Posterior vena cava (tissue), 2 donors: ENCODE measurements around the gene VWA8. TPM values are rescaled to one million over a fixed set of nuclear protein-coding genes. Genes with fewer than 3 reads are reported as not detected.
"Not testable (repeated sequence)": the region's sequence is repeated elsewhere in the genome, so short reads cannot be mapped to it uniquely, and the experiment has no call there.

Experiments used
- DNase-seq: peaks from one replicate; pipeline ENCODE4 v3.0.0-alpha.2; 2020; ENCODE audit warnings: low spot score
- intact Hi-C, 2 donors: fragments of 100-400 bp; cut with DNase I; formaldehyde crosslinking; loops; one replicate each; pipeline versions ENCODE4 v1.14.1 to v1.14.2; 2022 to 2023
- total RNA-seq, 2 donors: library from RNA; stranded (reverse); fragmentation: NEBNext Ultra II Directional; extraction: Animal tissue kit (Norgen Biotek cat#: 25700); gene quantifications; one replicate each; pipeline ENCODE4 v1.2.1, GENCODE V29; 2021
- donor health status: DM: yes; HTN: yes; CAD: no.
- donor health status: DM: yes; HTN: yes; CAD: no.

Gene VWA8
- total RNA-seq, 2 donors from 2014 or later, result 16.6 to 17.5 TPM

DNA sequence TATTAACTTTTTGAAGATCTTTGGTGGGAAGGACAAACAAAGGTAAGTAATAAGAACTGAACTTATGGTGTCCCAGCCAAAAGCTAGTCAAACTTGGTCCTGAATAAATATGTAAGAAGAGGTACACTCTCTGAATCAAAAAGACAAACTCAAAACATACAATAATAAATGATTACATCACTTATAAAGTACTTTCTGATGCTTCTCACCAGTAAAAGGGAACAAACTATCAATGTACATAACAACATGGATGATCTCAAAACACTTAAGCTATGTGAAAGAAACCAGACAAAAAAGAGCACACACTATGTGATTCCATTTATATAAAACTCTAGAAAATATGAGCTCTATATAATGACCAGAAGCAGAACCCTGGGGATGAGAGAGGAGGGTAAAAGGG lies 138.3 kb downstream of the VWA8 start:
- no peak for DNase-seq
- intact Hi-C loops, result loop anchor here in 1 of 2 donors (10.0 kb wide), 1 partner anchor 148 kb away; no protein-coding TSS in a partner anchor

DNA sequence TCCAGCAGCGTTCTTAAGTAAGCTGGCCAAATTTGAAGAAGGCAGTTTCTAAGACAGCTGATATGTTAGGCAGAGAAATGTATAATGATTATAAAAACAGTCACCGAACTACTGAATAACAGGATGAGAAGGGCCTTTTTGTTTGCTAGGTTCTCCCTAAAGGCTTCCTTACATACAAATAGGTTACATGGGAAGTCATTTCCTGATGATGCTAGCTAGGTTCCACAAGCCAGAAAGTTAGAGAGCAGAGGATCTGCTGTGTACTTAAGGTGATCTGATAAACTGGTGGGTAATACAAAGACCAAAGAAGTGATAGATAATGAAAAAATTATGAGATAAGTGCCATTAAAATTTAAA lies 139.7 kb downstream of the VWA8 start:
- DNase-seq, result no peak
- intact Hi-C loops, result loop anchor here in 1 of 2 donors (10.0 kb wide), 1 partner anchor 146 kb away; no protein-coding TSS in a partner anchor

DNA sequence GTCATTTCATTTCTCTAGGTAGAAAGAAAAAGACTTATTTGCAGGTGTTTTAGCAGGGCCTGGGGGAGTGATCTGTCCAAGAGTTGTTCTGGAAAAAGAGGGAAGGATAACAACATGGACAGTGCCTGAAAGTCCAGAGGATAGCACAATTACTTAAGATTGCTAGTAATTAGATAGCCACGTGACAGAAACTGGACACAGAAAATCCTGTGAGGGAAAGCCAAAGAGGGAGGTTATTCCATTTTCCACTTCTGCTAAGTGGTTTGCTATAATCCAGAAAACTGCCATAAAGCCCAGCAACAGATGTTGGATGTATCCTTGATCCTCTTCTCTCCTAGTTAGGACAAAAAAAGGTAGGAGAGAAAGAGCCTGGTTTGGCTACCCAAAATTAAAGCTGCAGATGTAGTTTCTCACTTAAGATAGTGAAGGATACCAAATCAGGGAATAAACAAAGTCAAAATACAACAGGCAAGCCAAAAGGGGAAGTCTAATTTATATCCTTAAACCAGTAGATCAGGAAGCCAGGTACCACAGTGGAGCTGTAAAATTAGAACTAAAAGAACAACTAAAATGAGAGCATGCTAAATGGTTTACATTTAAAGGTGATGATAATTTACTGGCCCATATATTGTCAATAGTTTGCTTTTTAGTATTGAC lies 140.2 kb downstream of the VWA8 start:
- no peak for DNase-seq
- intact Hi-C loops, result loop anchor here in 1 of 2 donors (10.0 kb wide), 1 partner anchor 146 kb away; no protein-coding TSS in a partner anchor

DNA sequence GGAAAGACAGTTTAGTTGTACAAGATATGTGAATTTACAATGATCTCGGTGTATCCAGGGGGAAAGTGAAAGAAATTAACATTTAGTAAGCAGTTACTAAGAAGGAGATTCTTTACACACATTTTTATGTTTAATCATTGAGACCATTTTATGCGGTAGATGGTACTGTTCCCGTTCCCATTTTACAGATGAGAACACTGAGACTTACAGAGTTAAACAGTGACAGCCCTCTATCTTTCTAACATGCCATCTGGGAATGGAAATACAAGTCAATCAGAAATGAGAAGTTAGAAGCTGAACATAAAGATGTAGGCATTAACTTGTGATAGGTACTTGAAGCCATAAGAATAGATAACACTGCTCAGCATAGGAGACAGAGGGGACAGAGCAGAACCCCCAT lies 144.9 kb downstream of the VWA8 start:
- DNase-seq, result no peak
- intact Hi-C loops, result no loop called here

DNA sequence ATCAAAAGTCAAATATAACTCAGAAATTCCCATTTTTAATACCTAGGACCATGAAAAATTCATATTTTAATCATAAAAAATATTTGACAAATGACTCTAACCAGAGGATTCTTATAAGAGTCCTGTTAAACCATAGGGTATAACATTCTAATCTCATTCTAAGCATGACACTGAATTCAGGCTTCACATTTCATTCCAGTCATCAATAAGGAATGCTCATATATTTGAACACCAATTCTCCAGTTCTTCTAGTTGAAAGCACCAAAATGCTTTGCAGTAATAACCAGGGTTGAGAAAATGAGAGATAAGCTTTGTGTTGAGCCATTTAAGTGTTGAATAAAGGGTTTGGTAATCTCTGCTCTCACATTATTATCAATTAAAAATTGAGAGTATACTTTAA lies 147.5 kb downstream of the VWA8 start:
- DNase-seq, result no peak
- intact Hi-C loops, result no loop called here

DNA sequence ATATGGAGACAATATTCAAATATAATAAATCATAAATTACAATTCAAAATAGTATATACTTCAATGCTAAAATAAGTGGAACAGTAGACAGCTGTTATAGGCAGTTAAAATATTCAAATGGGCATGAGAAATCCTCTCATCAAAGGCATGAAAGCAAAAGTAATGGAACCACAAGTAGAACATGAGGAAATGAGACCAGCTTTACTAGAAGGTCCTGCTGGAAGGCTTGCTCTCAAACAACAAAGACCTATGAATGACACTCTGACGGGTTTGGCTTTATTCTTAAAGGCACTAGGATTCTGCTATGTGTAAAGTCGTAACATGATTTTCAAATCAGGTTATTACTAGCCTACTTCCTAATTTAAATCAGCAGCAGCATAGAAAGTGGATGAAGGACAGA lies 148.1 kb downstream of the VWA8 start:
- intact Hi-C loops, result no loop called here
- no peak for DNase-seq

DNA sequence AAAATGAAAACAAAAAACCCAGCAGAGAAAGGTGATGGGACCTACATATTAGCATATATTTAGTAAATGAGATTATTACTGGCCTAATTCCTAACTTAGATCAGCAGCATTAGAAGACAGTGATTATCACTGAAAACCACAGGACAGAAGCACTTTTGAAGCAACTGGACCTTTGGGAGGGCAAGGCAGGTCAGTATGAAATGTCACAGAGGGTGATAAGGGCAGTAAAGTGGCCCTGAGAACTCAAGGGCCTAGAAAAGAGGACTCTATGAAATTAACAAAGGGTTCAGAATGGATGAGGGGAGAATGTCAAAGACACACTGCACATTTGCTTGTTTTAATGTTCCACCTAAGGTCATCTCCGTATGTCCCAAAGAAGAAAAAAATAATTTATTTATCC lies 148.7 kb downstream of the VWA8 start:
- no peak for DNase-seq
- intact Hi-C loops, result no loop called here

DNA sequence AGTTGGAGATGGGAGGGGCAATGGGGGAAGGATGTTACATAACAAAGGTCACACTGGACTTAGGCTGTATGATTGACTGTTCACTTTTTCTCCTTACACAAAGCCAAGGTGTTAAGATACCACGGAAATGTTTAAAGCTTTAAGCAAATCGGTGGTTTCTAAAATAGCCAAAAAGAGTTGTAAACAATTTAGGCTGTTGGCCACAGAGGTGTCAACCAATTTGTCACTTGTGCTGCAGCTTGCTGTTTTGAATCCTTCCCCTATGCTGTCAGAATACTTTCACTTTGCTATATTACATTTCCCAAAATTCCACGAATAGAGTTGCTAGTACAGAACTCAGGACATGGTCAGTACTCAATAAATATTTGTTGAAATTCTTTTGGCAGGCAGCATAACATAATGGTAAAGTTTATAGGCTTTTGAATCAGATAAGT lies 149.3 kb downstream of the VWA8 start:
- intact Hi-C loops, result no loop called here
- DNase-seq, result no peak

DNA sequence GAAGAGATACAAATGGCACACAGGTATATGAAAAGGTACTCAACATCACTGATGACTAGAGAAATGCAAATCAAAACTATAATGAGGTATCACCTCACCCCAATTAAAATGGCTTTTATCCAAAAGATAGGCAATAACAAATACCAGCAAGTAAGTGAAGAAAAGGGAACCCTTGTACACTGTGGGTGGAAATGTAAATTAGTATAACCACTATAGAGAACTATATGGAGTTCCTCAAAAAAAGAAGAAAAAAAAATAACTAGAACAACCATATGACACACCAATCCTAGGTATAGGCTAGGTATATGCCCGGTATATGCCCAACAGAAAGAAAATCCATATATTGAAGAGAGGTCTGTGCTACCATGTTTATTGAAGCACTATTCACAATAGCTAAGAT lies 150.9 kb downstream of the VWA8 start:
- intact Hi-C loops, result no loop called here
- no peak for DNase-seq

DNA sequence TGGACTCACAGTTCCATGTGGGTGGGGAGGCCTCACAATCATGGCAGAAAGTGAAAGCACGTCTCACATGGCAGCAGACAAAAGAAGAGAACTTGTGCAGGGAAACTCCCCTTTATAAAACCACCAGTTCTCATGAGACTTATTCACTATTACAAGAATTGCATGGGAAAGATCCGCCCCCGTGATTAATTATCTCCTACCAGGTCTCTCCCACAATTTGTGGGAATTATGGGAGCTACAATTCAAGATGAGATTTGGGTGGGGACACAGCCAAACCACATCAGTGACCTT lies 157.5 kb downstream of the VWA8 start:
- intact Hi-C loops, result not testable (repeated sequence)

DNA sequence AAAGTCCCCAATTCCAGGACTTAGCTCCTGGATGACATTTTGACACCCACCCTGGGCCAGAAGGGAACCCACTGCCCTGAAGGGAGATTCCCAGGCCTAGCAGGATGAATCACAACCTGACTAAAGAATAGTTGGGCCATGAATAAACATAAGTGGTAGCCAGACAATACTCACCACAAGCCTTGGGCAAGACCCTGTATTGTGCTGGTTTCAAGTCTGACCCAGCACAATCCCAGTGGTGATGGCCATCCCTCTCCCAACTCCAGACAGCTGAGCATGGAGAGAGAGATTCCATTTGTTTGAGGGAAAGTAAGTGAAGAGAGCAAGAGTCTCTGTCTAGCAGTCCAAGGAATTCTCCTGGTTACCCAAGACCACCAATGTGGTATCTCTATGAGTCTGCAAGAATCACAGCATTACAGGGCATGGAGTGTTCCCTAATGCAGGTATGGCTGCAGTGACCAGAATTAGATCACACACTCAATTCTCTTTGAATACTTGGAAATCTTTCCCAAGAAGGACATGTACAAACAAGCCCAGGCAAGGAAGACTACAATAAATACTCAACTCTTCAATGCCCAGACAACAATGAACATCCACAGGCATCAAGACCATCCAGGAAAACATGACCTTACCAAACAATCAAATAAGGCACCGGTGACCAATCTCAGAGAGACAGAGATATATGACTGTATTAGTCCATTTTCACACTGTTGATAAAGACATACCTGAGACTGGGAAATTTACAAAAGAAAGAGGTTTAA lies 158.0 kb downstream of the VWA8 start:
- intact Hi-C loops, result no loop called here
- no peak for DNase-seq

More for the DNA sequence above, 157.5 kb downstream of the VWA8 start:
- DNase-seq, result not testable (repeated sequence)

DNA sequence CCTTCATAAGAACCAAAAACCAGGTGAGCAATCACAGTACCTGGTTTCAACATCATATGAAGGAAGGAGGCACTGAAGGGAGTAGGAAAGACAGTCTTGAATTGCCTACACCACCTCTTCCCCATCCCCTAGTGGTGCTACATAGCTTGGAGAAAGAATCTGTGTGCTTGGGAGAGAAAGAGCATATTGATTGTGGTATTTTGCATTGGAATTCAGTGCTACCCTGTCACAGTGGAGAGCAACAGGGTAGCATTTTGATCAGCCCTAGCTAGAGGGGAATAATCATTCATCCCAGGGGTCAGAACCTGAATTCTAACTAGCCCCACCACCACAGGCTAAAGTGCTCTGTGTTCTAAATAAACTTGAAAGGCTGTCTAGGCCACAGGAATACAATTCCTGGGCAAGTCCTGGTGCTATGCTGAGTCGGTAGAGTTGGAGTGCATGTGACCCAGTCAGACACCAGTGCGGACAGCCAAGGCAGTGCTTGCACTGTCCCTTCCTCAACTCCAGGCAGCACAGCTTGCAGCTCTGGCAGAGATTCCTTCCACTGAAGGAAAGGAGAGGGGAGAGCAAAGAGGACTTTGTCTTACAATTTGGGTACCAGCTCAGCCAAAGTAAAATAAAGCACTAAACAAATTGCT lies 158.7 kb downstream of the VWA8 start:
- no peak for DNase-seq
- intact Hi-C loops, result no loop called here

DNA sequence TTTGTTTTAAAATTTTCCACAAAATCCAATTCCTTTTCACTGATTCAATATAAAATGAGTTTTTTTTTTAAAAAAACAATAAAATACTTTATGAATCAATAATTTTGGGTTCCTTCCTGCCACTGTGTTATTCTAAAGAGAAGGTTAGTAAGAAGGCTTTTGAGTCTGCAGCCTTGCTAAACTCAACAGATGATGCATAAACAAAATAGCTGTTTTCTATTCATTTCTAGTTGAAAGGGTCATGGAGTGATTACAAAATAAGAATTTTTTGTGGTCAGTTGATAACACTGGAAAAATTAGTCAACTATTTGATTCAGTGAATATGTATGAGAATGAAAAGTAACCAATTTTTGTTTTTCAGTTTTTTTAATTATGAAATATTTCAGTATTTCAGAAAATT lies 169.9 kb downstream of the VWA8 start:
- DNase-seq, result no peak
- intact Hi-C loops, result no loop called here

DNA sequence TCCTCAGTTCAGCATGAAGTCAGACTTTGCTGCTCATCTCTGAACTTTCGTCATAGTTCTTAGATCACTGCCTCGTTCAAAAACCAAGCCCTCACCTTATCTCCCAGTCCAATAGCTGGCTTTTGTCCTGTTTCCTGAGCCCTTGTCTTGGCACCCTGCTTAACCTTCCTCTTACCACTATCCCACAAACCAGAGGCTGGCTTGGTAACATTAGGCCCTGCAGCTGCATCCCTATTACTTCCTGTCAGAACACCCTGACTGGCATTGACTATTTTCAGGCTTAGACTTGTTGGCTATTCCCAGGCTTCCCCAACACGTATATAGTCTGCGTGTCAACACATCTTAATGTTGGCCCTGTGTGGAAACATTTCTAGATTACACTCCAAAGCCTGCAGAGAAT lies 172.4 kb downstream of the VWA8 start:
- DNase-seq, result no peak
- intact Hi-C loops, result no loop called here

DNA sequence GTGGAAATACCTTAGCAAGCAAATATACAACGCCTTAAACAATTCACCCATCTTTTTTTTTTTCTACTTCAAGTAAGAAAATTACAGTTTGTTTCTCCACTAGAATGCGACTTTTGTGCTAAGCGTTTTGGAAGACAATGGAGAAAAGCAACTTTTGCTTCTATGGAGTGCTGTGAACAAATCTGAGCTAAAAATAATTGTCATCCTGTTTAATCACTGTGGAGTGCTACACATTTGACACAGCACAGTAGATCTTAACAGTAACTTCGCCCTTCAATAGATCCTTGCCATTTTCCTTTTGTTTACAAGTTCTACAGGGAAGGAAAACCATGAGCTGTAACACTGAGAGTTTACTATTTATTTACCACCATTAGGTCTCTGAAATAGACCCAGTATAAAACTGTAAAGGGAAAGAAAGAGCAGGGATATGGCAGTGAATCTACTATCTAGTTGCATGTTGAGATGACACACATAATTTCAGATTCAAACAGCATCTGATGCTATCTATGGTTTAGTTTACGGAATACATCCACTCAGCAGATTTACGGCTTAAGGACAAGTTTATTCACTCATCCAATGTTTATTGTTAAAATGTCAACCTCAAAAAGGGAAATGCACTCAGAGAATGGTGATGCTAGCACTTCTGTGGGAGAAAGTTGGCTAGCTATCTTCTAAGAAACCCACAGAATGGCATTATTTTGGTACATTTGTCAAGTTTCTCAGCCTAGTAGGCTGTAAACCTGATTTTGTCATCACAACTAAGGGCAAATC lies 175.3 kb downstream of the VWA8 start:
- DNase-seq, result no peak
- intact Hi-C loops, result no loop called here

DNA sequence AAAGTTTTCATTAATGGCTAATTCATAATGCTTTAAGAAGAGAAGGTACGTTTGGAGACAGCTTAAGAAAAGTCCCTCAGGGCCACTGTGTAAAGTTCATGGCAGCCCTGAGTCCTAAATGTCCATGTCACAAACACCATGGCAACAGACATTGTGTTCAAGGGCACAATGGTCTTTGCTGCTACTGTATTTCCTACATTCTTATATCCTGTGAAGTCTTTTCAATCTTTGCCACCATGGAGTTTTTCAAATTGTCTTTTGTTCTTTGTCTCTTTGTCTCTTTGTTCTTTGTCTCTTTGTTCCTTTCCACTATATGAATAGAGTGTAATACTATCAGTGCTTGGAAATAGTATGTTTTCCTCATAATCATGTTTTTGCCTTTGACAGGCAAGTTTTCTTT lies 178.8 kb downstream of the VWA8 start:
- intact Hi-C loops, result no loop called here
- no peak for DNase-seq

DNA sequence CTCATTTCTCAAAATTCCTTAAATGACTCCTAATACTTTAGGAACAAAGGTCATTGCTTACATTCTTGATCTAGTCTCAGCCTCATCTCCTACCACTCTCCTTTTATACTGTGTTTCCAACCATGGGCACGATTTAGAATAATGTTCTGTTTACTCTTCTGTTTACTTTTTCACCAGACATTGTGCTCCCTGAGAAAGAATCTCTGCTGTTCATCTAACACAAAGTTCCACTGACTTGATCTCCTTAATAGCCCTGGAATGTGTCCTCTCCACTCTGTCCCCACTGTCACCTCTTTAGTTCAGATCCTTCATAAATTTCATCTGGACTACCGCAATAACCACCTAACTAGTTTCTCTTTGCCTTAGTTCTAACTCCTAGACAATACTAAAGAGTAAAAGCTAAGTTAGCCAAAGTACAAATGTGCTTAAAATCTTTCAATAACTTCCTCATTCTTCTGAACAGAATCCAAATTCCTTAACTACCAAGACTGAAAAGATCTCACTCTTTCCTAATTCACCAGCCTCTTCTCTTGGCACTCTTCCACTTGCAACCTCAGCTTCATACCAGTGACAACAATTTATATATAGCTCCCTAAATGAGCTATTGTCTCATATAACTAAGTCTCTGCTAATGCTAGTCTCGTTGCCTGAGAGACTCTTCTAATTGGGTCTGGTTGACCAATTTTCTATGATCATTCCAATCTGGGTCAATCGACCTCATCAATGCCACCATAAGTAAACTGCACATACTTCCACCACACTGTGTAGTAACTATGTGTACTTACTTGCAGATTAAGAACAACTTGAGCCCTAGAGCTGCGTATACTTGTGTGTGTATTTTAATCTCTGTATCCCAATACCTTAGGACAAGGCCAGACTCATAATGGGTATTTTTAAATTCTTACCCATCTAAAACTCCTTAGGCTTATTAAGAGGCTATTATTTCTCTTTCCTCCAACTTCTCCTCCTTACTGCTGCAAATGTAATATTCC lies 179.9 kb downstream of the VWA8 start:
- intact Hi-C loops, result no loop called here
- no peak for DNase-seq

DNA sequence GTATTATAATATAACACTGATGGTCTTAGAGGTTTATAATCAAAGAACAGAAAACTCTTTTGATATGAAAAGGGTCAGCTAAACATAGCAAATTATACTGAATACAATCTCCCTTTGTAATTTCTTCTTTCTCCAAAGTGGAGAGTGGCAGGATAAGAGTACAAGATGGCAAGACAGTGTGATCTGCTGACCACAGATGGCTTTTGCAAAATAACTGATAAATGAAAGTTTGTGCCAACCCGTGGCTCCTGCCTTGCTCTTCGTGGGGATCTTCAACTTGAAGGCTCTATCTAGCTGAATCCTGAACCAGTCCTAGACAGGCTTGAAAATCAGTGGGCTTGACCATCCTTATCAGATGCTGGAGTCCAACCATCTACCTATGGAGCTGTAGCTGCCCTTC lies 185.7 kb downstream of the VWA8 start:
- intact Hi-C loops, result no loop called here
- no peak for DNase-seq
